T-helper 2 cell treated with Interferon-gamma antibody and Interleukin-4, amounts not matched to agents 5 μg/mL and 100 μg/mL, for 36 hours (primary cell): Measurements from ENCODE around the gene LENG9.
"Not testable (repeated sequence)": the region's sequence is repeated elsewhere in the genome, so short reads cannot be mapped to it uniquely, and the experiment has no call there.

ENCODE experiments used
- DNase-seq: peaks from one replicate; pipeline ENCODE4 v3.0.0; 2021; ENCODE audit warnings: low spot score
- H3K27ac Mint-ChIP-seq: one replicate; pipeline ENCODE4 v1.8.0; 2021; ENCODE audit warnings: mild to moderate bottlenecking, mixed read lengths
- H3K27me3 Mint-ChIP-seq: one replicate; pipeline ENCODE4 v1.8.0; 2021; ENCODE audit warnings: low read depth, mixed read lengths
- H3K36me3 Mint-ChIP-seq: one replicate; pipeline ENCODE4 v1.8.0; 2021; ENCODE audit warnings: low read depth, mixed read lengths
- H3K4me1 Mint-ChIP-seq: one replicate; pipeline ENCODE4 v1.8.0; 2021; ENCODE audit warnings: low read depth, mixed read lengths
- H3K4me3 Mint-ChIP-seq: one replicate; pipeline ENCODE4 v1.8.0; 2022; ENCODE audit warnings: mild to moderate bottlenecking, moderate library complexity, mixed read lengths
- H3K9me3 Mint-ChIP-seq: one replicate; pipeline ENCODE4 v1.8.0; 2021; ENCODE audit warnings: mixed read lengths

LENG9 gene

DNA sequence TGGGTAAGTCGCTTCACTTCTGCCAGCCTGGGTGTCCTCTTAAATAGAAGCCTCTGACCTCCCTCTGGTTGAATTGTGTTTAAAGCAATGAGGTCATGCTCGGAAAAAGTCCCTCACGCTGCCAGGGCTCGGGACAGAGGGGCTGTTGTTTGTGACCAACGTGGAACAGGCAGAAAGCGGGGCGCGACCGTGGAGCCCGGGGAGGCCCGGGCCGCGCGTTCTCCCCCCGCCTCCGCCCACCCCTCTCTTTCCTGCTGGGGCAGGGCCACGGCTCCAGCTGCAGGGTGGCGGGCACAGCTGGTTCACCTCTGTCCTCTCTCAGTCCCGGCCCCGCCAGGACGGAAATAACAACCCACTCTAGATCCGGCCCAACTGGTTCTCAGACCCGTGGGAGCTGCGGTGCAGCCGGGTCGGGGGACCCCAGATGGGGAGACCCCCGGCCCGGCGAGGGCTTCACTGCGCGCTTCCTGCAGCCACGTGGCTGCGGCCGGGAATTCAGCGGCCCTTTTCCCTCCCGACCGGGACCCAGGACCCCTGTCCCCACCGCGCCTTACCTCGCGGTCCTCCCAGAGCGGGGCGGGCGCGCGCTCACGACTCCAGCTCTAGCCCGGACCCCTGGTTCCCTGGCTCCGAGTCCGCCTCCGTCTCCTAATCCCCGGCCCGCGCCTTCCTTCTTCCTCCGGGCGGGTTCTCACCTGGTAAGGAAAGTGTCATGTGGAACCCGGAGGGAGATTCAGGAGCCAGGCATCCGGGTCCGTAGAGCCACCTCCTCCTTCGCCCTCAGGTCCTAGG, 7.6 kb upstream of the LENG9 start:
- Mint-ChIP-seq H3K9me3 (no peaks in the 10 kb centered on the region), H3K4me3 (no peak overlapping the region), H3K27me3 (peaks cover 52% of the 10 kb centered on the region), H3K36me3 (no peaks in the 10 kb centered on the region), H3K27ac (no peak overlapping the region), H3K4me1 (no peaks in the 10 kb centered on the region)
- no peak for DNase-seq

- no peaks in the 10 kb centered on the region for H3K9me3 Mint-ChIP-seq
- no peaks in the 10 kb centered on the region for H3K36me3 Mint-ChIP-seq
- no peak overlapping the region for H3K27ac Mint-ChIP-seq
- H3K4me1 Mint-ChIP-seq, result no peaks in the 10 kb centered on the region
- no peak overlapping the region for H3K4me3 Mint-ChIP-seq
- no peak for DNase-seq
- H3K27me3 Mint-ChIP-seq, result peaks cover 58% of the 10 kb centered on the region
Measured at GRCh38 chr19:54470276-54470887, 6.8 kb upstream of the LENG9 start.

DNA sequence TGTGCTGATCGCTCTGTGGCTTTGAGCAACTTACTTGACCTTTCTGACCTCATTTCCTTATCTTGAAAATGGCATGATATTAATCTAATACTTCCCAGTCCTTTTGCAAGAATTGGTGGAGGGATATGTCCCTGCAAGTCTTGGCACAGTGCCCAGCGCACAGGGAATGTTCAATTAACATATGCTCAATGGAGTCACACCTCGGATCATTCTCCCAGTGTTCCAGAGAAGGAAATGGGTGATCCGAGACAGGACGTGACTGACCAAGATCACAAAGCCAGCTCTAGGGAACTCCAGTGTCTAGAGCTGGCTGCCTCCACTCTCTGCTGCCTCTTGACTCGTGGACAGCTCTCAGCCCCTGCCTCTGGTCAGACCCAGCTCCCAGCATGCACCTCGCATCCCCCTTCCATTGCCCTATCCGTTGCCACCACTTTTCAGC, 5.9 kb upstream of the LENG9 start:
- Mint-ChIP-seq H3K4me1 (peaks cover 2% of the 10 kb centered on the region), H3K27me3 (peaks cover 60% of the 10 kb centered on the region), H3K27ac (no peak overlapping the region), H3K4me3 (no peak overlapping the region), H3K9me3 (no peaks in the 10 kb centered on the region), H3K36me3 (no peaks in the 10 kb centered on the region)
- no peak for DNase-seq

DNA sequence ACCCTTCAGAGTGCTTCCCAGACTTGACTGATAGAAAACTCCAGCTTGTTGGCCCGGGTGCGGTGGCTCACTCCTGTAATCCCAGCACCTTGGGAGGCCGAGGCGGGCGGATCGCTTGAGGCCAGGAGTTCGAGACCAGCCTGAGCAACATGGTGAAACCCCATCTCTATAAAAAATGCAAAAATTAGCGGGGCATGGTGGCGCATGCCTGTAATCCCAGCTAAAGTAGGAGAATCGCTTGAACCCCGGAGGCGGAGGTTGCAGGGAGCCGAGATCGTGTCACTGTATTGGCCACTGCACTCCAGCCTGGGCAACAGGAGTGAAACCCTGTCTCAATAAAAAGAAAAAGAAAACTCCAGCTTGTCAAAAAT, 2.5 kb upstream of the LENG9 start:
- not testable (repeated sequence) for H3K9me3 Mint-ChIP-seq, DNase-seq, H3K27ac Mint-ChIP-seq
- Mint-ChIP-seq H3K27me3 (peaks cover 48% of the 10 kb centered on the region), H3K4me1 (peaks cover 11% of the 10 kb centered on the region), H3K4me3 (peak overlapping the region; percentile 58), H3K36me3 (peaks cover 13% of the 10 kb centered on the region)

- peaks cover 13% of the 10 kb centered on the region for H3K36me3 Mint-ChIP-seq
- H3K27ac Mint-ChIP-seq, result no peak overlapping the region
- H3K4me3 Mint-ChIP-seq, result peak overlapping the region; percentile 58
- H3K27me3 Mint-ChIP-seq, result peaks cover 44% of the 10 kb centered on the region
- no peak for DNase-seq
- H3K9me3 Mint-ChIP-seq, result no peaks in the 10 kb centered on the region
- H3K4me1 Mint-ChIP-seq, result peaks cover 11% of the 10 kb centered on the region
Measured at GRCh38 chr19:54465426-54466109, 2.0 kb upstream of the LENG9 start.

GRCh38 chr19:54464630-54465425, 1.2 kb upstream of the LENG9 start:
- no peaks in the 10 kb centered on the region for H3K9me3 Mint-ChIP-seq
- peak overlapping the region; percentile 93 for H3K27ac Mint-ChIP-seq
- H3K4me3 Mint-ChIP-seq, result peak overlapping the region; percentile 86
- peaks cover 16% of the 10 kb centered on the region for H3K36me3 Mint-ChIP-seq
- DNase-seq, result peak; percentile 90
- peaks cover 11% of the 10 kb centered on the region for H3K4me1 Mint-ChIP-seq
- H3K27me3 Mint-ChIP-seq, result peaks cover 36% of the 10 kb centered on the region

- peak; percentile 88 for DNase-seq
- peak overlapping the region; percentile 86 for H3K4me3 Mint-ChIP-seq
- no peaks in the 10 kb centered on the region for H3K9me3 Mint-ChIP-seq
- H3K36me3 Mint-ChIP-seq, result peaks cover 21% of the 10 kb centered on the region
- peaks cover 30% of the 10 kb centered on the region for H3K27me3 Mint-ChIP-seq
- H3K4me1 Mint-ChIP-seq, result peaks cover 11% of the 10 kb centered on the region
- peak overlapping the region; percentile 93 for H3K27ac Mint-ChIP-seq
Measured at GRCh38 chr19:54464044-54464629, 559 bp upstream of the LENG9 start.

- Mint-ChIP-seq H3K27ac (peak overlapping the region; percentile 93), H3K36me3 (peaks cover 33% of the 10 kb centered on the region), H3K9me3 (no peaks in the 10 kb centered on the region), H3K27me3 (peaks cover 18% of the 10 kb centered on the region), H3K4me1 (peaks cover 11% of the 10 kb centered on the region), H3K4me3 (peak overlapping the region; percentile 69)
- peak; percentile 68 for DNase-seq
Measured at GRCh38 chr19:54462655-54463530, 685 bp downstream of the LENG9 start.

GRCh38 chr19:54462047-54462654, 1.4 kb downstream of the LENG9 start:
- Mint-ChIP-seq H3K27ac (peak overlapping the region; percentile 79), H3K4me3 (peak overlapping the region; percentile 49), H3K27me3 (peaks cover 14% of the 10 kb centered on the region), H3K4me1 (peaks cover 11% of the 10 kb centered on the region), H3K36me3 (peaks cover 37% of the 10 kb centered on the region), H3K9me3 (no peaks in the 10 kb centered on the region)
- no peak for DNase-seq

DNA sequence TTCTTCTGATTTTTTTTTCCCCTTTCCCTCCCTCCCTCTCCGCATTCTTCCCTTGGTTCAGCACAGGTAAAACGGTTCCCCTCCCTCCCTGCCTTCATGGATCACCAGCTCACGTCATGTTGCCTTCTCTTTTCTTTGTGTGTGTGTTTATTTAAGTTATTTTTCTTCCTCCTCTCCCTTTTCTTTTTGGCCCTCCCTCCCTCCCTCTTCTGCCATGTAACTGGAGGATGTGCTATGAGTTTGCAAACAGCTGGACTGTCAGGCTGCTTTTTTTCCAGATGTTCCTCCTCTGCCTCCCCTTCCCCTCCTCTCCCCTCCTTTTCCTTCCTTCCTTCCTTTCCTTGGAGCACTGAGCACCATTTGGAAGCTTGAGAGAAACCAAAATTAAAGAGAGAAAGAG, 2.0 kb downstream of the LENG9 start:
- H3K9me3 Mint-ChIP-seq, result no peaks in the 10 kb centered on the region
- DNase-seq, result no peak
- H3K4me3 Mint-ChIP-seq, result peak overlapping the region; percentile 49
- peaks cover 11% of the 10 kb centered on the region for H3K4me1 Mint-ChIP-seq
- H3K27me3 Mint-ChIP-seq, result peaks cover 12% of the 10 kb centered on the region
- peaks cover 37% of the 10 kb centered on the region for H3K36me3 Mint-ChIP-seq
- peak overlapping the region; percentile 79 for H3K27ac Mint-ChIP-seq

DNA sequence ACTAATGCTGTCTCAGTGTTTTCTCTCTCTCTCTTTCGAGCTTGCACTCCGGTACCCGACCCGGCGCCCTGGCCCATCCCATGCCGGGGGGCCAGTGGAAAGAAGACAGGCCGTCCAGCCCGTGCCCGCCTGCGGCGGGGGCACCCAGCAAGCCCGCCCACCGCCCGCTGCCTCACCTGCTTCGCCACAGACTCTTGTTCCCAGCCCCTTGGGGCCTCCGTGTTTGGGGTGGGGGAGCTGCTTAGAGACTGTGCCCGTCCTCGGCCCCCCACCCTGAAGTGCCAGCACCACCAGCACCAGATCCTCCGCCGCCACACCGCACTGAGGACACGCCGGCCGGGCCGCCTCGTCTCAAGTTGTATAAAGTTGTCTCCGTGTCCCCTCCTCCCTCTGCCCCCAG, 2.4 kb downstream of the LENG9 start:
- Mint-ChIP-seq H3K27me3 (peaks cover 8% of the 10 kb centered on the region), H3K4me3 (peak overlapping the region; percentile 49), H3K27ac (peak overlapping the region; percentile 79), H3K4me1 (peaks cover 11% of the 10 kb centered on the region), H3K9me3 (no peaks in the 10 kb centered on the region), H3K36me3 (peaks cover 39% of the 10 kb centered on the region)
- DNase-seq, result no peak

DNA sequence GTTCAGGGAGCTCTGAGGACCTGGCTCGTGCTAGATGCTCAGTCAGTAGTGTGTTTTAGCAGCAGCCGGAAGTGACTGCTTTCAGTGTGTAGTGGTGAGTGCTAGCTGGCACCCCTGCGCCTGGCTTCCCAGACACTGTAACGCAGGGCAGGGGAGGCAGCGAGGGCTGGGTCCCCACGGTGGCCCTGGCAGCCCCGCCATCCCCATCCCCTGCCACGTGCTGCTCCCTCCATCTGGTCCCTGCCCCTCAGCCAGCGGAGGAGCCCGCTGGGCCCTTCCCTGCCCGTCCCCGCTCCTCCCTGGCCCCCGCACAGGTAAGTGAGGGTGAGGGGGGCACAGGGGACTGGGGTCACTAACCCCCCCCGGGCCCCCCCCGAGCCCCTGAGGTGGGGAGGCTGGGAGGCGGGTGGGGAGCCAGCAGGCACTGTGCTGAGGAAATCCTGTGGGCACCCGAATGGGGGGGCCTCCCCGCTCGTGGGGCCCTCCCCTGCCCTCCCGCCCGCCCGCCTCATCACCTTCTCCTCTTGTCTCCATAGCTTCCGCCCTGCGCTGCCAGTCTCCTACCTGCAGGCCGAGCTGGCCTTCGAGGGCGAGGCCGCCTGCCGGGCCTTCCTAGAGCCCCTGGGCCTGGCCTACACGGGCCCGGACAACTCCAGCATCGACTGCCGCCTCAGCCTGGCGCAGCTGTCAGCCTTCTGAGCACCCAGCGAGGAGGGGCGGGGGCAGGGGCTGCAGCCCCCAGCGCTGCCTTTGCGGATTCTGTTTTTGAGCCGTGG, 3.2 kb downstream of the LENG9 start:
- H3K27me3 Mint-ChIP-seq, result peaks cover 3% of the 10 kb centered on the region
- DNase-seq, result no peak
- H3K4me1 Mint-ChIP-seq, result peaks cover 11% of the 10 kb centered on the region
- no peaks in the 10 kb centered on the region for H3K9me3 Mint-ChIP-seq
- H3K27ac Mint-ChIP-seq, result peak overlapping the region; percentile 36
- H3K36me3 Mint-ChIP-seq, result peaks cover 45% of the 10 kb centered on the region
- H3K4me3 Mint-ChIP-seq, result no peak overlapping the region
